ENCODE results near the gene GTSE1.

The GTSE1 gene

GRCh38 chr22:46351131-46351735 lies 54.6 kb downstream of the GTSE1 start:
- no peak for DNase-seq (ENCODE audit: low read depth in 1 of 2, low spot score in 1 of 2)

DNA sequence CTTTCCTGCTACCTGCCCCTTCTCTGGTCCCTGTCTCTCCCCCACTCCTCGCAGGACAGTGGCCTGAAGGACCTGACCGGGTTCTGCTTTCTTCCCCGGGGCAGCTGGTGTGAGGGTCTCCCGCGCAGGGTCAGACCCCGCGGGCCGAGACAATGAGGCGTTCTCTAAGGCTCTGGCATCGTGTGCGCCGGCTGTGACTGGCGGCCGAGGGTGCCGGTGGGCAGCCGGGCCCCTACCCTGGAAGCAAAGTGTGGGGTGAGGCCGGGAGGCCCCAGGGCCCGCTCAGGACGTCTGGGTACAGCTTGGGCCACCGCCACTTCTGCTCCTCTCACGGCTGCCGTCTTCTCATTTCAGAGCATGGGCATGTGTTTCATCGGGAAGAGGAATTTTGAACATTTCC lies 55.1 kb downstream of the GTSE1 start:
- DNase-seq (ENCODE audit: low read depth in 1 of 2, low spot score in 1 of 2): no peak

DNA sequence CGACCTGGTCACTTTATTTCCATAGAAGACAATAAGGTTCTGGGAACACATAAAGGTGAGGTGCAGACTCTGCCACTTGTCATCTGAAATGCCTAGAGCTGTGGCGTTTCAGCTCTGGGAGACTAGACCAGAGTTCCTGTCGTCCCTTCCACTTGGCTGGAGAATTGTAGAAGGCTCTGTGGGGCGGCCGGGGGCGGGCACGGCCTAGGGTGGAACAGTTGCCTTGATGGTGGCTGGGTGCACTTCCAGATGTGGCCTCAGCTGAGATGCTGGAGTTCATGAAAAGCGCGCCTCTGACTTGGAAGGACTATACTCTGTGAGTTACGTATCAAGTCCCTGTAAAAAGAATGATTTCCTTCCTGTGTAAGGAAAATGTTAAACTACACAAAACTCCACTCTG lies 55.6 kb downstream of the GTSE1 start:
- DNase-seq (ENCODE audit: low read depth in 1 of 2, low spot score in 1 of 2): no peak

DNA sequence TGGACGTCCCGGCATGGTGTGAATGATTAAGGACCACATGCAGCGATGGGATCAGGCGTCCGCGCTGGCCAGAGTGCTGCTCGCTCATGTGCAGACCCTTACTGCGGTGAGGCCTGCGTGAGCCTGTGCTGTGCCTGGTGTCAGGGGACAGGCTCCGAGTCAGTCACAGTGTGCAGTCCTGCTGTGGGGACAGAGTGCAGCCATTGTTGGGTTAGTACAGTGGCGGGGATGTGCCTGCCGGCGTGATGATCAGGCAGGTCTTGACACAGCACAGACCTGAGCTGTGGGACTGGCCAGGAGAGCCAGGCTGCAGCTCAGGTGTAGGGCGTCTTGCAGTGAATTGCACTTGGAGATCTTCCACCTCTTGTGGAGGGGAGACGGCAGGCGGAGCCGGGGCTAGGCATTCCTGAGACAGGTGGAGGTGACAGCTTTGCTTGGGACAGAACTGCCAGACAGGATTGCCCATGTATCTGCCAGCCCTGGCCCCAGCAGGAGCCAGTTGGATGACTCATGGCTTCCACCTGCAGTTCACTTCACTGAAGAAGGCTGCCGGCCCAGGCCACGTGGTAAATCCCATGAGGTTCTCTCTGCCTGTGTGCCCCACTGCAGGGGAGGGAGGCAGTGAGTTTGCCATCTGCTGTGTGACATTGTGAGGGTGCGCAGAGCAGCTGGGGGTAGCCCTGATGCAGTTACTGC lies 56.2 kb downstream of the GTSE1 start:
- no peak for DNase-seq (ENCODE audit: low read depth in 1 of 2, low spot score in 1 of 2)

DNA sequence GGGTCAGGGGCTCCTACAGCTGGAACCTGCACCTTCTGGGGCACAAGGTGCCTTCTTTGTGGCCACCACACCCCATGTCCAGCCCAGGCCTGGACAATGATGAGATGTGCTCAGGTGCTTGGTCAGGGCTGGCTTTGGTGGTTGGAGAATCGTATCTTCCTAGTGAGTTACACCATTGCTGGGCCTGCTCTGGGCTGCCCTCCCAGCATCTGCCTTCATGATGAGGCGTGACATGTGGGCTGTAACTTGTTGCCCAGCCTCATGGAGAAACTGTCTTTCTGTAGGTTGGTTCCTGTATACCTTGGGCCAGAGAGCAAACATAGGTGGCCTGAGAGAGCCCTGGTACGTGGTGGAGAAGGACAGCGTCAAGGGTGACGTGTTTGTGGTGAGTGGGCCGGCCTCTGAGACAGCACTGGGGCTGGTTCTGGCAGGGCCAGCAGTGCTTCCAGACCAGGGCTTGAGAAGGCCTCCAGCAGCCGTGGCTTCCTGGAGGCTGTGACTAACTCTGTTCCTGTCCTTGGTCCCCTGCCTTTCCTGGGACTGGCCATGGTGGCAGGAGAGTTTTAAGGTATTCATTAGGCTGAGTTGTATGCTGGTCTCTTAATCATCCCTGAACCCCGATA lies 56.9 kb downstream of the GTSE1 start:
- DNase-seq (ENCODE audit: low read depth in 1 of 2, low spot score in 1 of 2): no peak

DNA sequence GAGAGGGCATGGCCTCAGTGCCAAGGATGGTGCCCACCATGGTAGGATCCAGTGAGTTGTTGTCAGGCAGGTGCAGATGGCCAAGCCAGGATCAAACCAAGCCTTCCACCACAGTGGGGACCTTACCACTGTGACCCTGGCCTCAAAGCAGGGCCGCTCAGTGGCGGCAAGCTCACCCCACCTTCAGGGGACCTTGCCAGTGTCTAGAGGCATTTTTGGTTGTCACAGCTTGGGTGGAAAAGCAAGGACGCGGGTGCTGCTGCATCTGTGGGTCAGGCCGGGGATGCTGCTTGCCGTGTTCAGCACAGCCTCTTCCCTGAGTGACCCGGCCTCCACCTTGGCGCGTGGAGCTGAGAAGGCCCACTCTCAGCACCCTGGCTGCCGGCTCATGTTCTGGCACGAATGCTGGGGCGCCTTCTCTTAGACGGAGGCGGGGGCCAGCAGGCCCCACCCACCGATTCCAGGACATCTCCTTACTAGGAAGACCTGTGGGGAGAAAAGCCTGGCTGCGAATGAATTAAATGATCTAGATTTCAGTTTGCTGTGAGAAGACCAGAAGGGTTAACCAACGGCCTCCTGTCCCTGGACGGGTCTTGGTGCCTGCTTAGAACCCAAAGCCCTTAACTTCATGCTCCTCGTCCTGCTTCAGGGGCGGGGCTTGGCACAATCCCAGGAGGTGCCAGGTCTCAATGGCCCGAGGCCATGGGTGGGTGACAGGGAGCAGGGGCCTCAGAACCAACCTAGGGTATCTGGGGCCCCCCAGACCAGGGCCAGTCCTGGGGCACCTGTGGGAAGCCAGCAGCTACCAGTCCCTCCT lies 57.7 kb downstream of the GTSE1 start:
- DNase-seq (ENCODE audit: low read depth in 1 of 2, low spot score in 1 of 2): no peak

GRCh38 chr22:46354993-46355305 lies 58.3 kb downstream of the GTSE1 start:
- no peak for DNase-seq (ENCODE audit: low read depth in 1 of 2, low spot score in 1 of 2)

- DNase-seq (ENCODE audit: low read depth in 1 of 2, low spot score in 1 of 2): peak; percentile 22 to 47
Observed at GRCh38 chr22:46355369-46355995, 58.8 kb downstream of the GTSE1 start.

GRCh38 chr22:46355996-46356471 lies 59.4 kb downstream of the GTSE1 start:
- no peak for DNase-seq (ENCODE audit: low read depth in 1 of 2, low spot score in 1 of 2)

- no peak for DNase-seq (ENCODE audit: low read depth in 1 of 2, low spot score in 1 of 2)
Observed at GRCh38 chr22:46356496-46357480, 60.1 kb downstream of the GTSE1 start.

DNA sequence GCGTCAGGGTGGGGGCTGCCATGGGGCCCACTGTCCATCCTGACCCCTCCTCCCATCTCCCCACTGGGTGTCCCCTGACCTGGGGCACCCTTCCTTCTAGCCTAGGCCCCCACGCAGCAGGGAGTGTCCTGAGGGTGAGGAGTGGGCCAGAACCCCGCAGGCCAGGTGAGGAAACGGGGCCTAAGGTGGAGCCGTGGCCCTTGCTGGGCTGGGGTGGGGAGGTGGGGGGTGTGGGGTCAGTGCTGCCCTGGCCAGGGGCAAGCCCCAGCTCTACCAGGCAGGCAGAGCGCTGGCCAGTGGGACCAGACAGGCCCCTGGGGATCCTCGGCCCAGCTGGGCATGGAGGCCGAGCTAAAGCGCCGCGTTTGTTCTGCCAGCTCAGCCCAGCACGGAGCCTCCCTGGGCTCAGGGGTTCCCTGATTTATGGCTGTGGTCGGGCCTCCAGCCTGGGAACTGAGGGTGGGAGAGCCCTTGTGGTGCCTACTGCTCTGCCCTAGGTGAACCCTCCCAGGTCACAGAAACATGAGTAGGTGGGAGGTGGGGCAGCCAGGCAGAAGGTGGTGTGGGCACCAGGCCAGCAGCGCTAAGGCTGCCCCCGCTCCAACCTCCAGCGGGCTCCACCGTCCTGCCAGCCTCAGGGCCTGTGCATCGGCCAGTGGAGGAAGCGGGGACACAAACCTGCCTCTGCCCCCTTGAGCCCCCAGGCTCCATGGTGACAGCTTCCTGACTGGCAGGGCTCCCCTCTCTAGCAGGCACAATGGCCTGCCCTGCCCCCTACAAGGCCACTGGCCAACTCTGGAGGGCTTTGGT lies 61.2 kb downstream of the GTSE1 start:
- DNase-seq (ENCODE audit: low read depth in 1 of 2, low spot score in 1 of 2): no peak

GRCh38 chr22:46358766-46359165 lies 62.1 kb downstream of the GTSE1 start:
- no peak for DNase-seq (ENCODE audit: low read depth in 1 of 2, low spot score in 1 of 2)

DNA sequence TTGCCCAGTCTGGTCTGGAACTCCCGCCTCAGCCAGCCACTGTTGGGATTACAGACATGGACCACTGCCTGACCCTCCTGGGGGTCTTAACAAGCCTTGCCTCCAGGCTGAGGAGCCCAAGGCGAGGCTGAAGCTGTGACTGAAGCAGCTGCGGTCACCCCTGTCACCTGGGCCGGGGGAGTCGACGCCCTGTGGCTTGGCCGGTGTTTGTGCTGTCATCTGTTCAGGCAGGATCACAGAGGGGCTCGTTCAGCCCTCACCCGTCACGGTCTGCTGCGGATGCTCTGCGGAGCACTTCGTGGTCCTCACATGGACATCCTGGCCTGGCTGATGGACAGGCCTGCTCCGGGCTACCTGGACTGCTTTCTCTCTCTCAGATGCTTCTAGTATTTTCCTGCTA lies 62.7 kb downstream of the GTSE1 start:
- DNase-seq (ENCODE audit: low read depth in 1 of 2, low spot score in 1 of 2): no peak

- DNase-seq (ENCODE audit: low read depth in 1 of 2, low spot score in 1 of 2): no peak
Observed at GRCh38 chr22:46360097-46360496, 63.4 kb downstream of the GTSE1 start.

GRCh38 chr22:46360891-46361290 lies 64.2 kb downstream of the GTSE1 start:
- DNase-seq (ENCODE audit: low read depth in 1 of 2, low spot score in 1 of 2): no peak

GRCh38 chr22:46361826-46362202 lies 65.1 kb downstream of the GTSE1 start:
- no peak for DNase-seq (ENCODE audit: low read depth in 1 of 2, low spot score in 1 of 2)

- DNase-seq (ENCODE audit: low read depth in 1 of 2, low spot score in 1 of 2): no peak
Observed at GRCh38 chr22:46362203-46362933, 65.7 kb downstream of the GTSE1 start.

- DNase-seq (ENCODE audit: low read depth in 1 of 2, low spot score in 1 of 2): no peak
Observed at GRCh38 chr22:46362934-46363515, 66.4 kb downstream of the GTSE1 start.

Data from stimulated activated CD4-positive, alpha-beta T cell treated with anti-CD3 and anti-CD28 coated beads, Interleukin-15, amount 100 ng/mL, for 1 hour (primary cell).